Colonic mucosa (tissue), 4 donors: ENCODE measurements around the gene RARB. TPM values are rescaled to one million over a fixed set of nuclear protein-coding genes. Genes with fewer than 3 reads are reported as not detected.

ENCODE experiments used
- DNase-seq: peaks from one replicate; pipeline ENCODE4 v3.0.0-alpha.2; 2020
- H3K27ac ChIP-seq: fragments of 200-600 bp; one replicate; pipeline ENCODE4 v1.8.0; 2021
- H3K27me3 ChIP-seq: fragments of 200-600 bp; one replicate; pipeline ENCODE4 v1.8.0; 2021
- H3K36me3 ChIP-seq: fragments of 200-600 bp; one replicate; pipeline ENCODE4 v1.8.0; 2021
- H3K4me1 ChIP-seq: fragments of 200-600 bp; one replicate; pipeline ENCODE4 v1.8.0; 2021; ENCODE audit warnings: mild to moderate bottlenecking
- H3K4me3 ChIP-seq: fragments of 200-600 bp; one replicate; pipeline ENCODE4 v1.8.0; 2021
- H3K9ac ChIP-seq, 2 donors: one replicate each; pipeline ENCODE4 v1.7.0; 2013; ENCODE audit warnings: control low read depth in 2 of 2, low read depth in 2 of 2, low read length in 2 of 2
- H3K9me3 ChIP-seq: fragments of 200-600 bp; one replicate; pipeline ENCODE4 v1.8.0; 2021
- CTCF ChIP-seq: fragments of 200-600 bp; IDR thresholded peaks from one replicate; pipeline ENCODE4 v1.8.0; 2022; ENCODE audit warnings: antibody characterized with exemption, mild to moderate bottlenecking
- intact Hi-C: fragments of 100-400 bp; cut with DNase I; formaldehyde crosslinking; loops from one replicate; pipeline ENCODE4 v1.14.1; 2022
- total RNA-seq, 2 donors: library from RNA; stranded (reverse); fragmentation: NEBNext Ultra II Directional in 1 of 2; extraction: Animal tissue kit (Norgen Biotek cat#: 25700) in 1 of 2; gene quantifications; one replicate each; pipeline ENCODE4 v1.2.1, GENCODE V29; 2021
- donor health status: healthy.
- donor health status: DM: no; HTN: no; CAD: no.
- donor health status: DM: no; HTN: no; CAD: no.

The RARB gene
- total RNA-seq, 2 donors from 2014 or later: 0.54 to 0.74 TPM

DNA sequence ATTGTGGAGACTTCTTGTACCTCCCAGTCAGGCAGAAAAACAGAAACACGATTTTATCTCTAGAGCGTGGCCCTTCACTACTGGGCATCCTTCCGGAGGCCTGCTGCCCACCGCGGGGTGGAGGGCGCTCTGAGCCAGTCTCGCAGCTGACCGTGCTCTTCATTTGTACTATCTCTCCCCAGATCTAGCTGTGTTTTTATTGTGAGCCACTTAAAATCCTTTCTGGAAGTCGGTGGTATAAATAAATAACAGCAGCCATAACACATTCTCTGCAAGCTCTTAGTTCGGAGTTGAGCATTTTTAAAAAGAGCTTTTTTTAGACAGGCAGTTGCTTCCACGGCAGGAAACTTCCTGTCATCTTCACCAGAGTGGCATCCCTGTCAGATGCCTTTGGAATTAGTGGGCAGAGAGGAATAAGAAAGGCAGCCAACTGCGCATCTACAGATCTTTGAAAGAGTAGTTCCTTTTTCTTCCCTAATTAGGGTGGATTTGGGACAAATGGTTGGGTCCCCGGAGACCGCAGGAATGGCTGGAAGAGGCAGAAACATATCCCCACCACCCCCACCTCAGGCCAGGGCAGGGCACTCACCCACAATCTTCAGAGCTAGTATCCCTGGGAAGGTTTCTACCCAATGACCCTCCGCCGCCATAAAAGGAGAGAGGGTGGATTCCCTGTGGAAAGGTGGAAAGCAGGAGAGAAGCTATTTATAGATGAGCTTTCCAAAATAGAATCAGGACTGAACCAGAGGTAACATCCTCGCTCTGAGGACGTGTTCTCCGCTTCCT is 145.5 kb downstream of the RARB start:
- no peaks in the 10 kb centered on the region for H3K27me3 ChIP-seq
- TF ChIP-seq CTCF: no peak
- H3K4me3 ChIP-seq: no peak overlapping the region
- no peak for DNase-seq
- no peaks in the 10 kb centered on the region for H3K4me1 ChIP-seq
- H3K9me3 ChIP-seq: no peaks in the 10 kb centered on the region
- no peaks in the 10 kb centered on the region for H3K36me3 ChIP-seq
- no peak overlapping the region for H3K27ac ChIP-seq
- H3K9ac ChIP-seq: no peak overlapping the region
- intact Hi-C loops: no loop called here

- intact Hi-C loops: no loop called here
- Histone ChIP-seq H3K36me3 (no peaks in the 10 kb centered on the region), H3K4me3 (no peak overlapping the region), H3K27ac (no peak overlapping the region), H3K4me1 (no peaks in the 10 kb centered on the region), H3K9ac (no peak overlapping the region), H3K27me3 (no peaks in the 10 kb centered on the region), H3K9me3 (no peaks in the 10 kb centered on the region)
- no peak for TF ChIP-seq CTCF
- no peak for DNase-seq
These were observed 146.2 kb downstream of the RARB start for GRCh38 chr3:25574172-25574765.

DNA sequence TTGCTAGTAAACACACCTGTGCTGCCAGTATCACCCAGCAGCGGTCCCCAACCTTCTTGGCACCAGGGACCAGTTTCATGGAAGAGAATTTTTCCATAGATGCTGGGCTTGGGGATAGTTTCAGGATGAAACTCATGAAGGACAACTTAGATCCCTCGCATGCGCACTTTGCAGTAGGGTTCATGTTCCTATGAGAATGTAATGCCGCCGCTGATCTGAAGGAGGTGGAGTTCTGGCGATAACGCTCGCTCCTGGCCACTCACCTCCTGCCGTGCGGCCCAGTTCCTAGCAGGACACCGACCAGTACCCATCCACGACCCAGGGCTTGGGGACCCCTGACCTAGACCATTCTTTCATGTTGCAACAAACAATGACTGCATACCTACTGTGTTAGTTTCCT is 146.9 kb downstream of the RARB start:
- Histone ChIP-seq H3K4me3 (no peak overlapping the region), H3K27ac (no peak overlapping the region), H3K36me3 (no peaks in the 10 kb centered on the region), H3K9ac (no peak overlapping the region), H3K27me3 (no peaks in the 10 kb centered on the region), H3K9me3 (no peaks in the 10 kb centered on the region), H3K4me1 (no peaks in the 10 kb centered on the region)
- DNase-seq: no peak
- no peak for TF ChIP-seq CTCF
- intact Hi-C loops: no loop called here

DNA sequence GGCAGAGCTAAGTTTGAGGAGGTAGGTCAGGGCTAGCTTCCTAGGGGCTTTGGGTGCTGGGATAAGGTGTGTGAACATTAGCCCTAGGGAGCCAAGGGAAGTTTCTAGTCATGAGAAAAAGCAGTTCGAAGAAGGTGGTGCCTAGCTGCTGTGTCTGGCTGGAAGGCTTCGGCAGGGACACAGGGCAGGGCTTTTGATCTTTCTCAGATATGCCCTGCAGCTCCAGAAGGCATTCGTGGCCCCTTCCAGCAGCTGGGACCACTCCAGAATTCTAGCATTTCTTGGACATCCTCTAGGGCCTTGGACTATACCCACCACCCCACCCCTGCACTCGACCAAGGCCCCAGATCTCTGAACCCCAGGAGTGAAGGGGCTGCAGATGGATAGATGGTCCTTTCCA is 148.1 kb downstream of the RARB start:
- no peak for TF ChIP-seq CTCF
- DNase-seq: no peak
- intact Hi-C loops: no loop called here
- no peaks in the 10 kb centered on the region for H3K36me3 ChIP-seq
- no peak overlapping the region for H3K27ac ChIP-seq
- no peaks in the 10 kb centered on the region for H3K9me3 ChIP-seq
- H3K27me3 ChIP-seq: no peaks in the 10 kb centered on the region
- H3K4me3 ChIP-seq: no peak overlapping the region
- H3K9ac ChIP-seq: no peak overlapping the region
- H3K4me1 ChIP-seq: no peaks in the 10 kb centered on the region

DNA sequence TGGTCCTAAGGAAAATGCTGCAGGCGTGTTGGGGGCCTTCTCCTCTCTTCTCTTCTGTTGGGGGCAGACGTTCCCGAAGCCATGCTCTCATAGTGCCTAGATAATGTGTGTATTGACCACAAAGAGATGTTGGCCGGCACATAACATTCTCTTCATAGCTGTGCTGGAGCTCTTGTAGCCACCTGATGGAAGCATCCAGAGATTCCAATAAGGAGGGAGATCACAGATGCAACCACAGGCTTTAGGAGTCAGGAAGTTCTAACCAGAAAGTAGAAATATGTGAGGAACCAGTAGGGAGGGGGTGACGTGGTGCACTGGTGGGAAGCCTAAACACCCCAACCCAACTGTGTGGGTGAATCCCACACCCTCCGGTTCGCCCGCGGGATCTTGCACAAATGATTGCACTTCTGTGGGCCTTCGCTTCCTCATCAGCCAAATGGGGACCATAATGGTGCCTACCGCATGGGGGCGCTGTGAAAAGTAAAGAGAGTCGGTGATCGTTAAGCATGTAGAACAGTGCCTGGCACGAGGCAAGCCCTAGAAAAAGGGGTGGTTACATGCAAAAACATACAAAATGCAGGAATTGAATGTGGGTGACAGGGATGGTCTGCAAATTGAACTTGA is 148.9 kb downstream of the RARB start:
- no peak overlapping the region for H3K9ac ChIP-seq
- intact Hi-C loops: no loop called here
- H3K36me3 ChIP-seq: no peaks in the 10 kb centered on the region
- H3K27me3 ChIP-seq: no peaks in the 10 kb centered on the region
- H3K4me3 ChIP-seq: no peak overlapping the region
- no peak for DNase-seq
- TF ChIP-seq CTCF: no peak
- H3K9me3 ChIP-seq: no peaks in the 10 kb centered on the region
- H3K27ac ChIP-seq: no peak overlapping the region
- H3K4me1 ChIP-seq: no peaks in the 10 kb centered on the region
